ENCODE measurements around the gene MGAT4A. TPM values are rescaled to one million over a fixed set of nuclear protein-coding genes. Genes with fewer than 3 reads are reported as not detected.
A peak's percentile ranks its signal among the peaks of the same experiment; 100 is the strongest.

MGAT4A gene
- total and polyA plus RNA-seq, 2 of the 13 experiments (the other 11 are each of a cell fraction or from before 2014, with no cell fraction given) = 47.2 to 90.9 TPM

DNA sequence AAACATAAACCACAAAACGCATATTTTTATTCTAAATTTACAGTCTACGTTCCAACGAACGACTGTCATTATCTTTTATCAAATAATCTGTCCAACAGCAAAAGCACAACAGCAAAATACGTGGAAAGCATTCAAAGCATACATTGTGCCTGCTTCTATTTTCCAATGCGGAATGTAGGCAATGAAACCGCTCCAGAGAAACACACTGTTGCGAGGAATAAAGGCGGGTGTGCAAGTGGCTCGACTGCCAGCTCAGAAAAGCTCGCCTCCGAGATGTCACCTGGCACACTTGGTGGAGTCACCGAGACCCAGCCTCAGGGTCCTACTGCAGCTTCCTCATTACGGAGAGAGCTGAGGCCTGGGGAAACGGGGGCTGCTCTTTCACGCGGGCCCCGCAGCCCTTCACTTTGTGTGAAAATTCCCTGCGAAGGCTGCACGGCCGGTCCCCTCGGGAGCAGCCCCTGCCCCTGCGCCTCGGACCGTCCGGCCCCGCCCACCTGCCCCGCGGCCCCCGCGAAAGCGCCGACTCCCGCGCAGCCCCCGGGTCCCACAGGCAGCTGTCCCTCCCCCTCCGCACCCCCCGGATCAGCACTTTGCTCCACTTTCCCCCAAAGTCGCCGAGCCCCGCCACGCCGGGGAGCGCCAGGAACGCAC is 752 bp downstream of the MGAT4A start (continued):
- TF ChIP-seq IRX3 (CRISPR knock-in tag; IDR thresholded peaks at IDR 0.05; ENCODE audit: borderline replicate concordance, low read depth) = 0 out of 2 replicates have a peak, but pooled peaks have one; percentile 54
- peak; percentile 36; the same call in 1 of the 2 replicates for TF ChIP-seq ETV5 (CRISPR knock-in tag; IDR thresholded peaks at IDR 0.05; ENCODE audit: borderline replicate concordance)
- no peak for TF ChIP-seq CEBPG (CRISPR knock-in tag; IDR thresholded peaks at IDR 0.05)
- peak; percentile 55; the same call in 1 of the 2 replicates for TF ChIP-seq TARDBP (CRISPR knock-in tag; IDR thresholded peaks at IDR 0.05)
- TF ChIP-seq TAF1 (CRISPR knock-in tag; IDR thresholded peaks at IDR 0.05) = peak; percentile 58
- TF ChIP-seq MYC (CRISPR knock-in tag; IDR thresholded peaks at IDR 0.05; ENCODE audit: borderline replicate concordance) = peak; percentile 37; the same call in 1 of the 2 replicates
- no peak for TF ChIP-seq ZNF296 (CRISPR knock-in tag; conservative IDR thresholded peaks at IDR 0.05)
- TF ChIP-seq AHR (CRISPR knock-in tag; IDR thresholded peaks at IDR 0.05) = 0 out of 2 replicates have a peak, but pooled peaks have one; percentile 48
- TF ChIP-seq ZNF652 (CRISPR knock-in tag; IDR thresholded peaks at IDR 0.05; ENCODE audit: borderline replicate concordance, low read depth) = no peak
- 0 out of 2 replicates have a peak, but pooled peaks have one; percentile 17 for TF ChIP-seq ZNF646 (CRISPR knock-in tag; IDR thresholded peaks at IDR 0.05)
- TF ChIP-seq MTA1 (CRISPR knock-in tag; IDR thresholded peaks at IDR 0.05; ENCODE audit: borderline replicate concordance) = peak; percentile 26; the same call in 1 of the 2 replicates
- 0 out of 2 replicates have a peak, but pooled peaks have one; percentile 58 for TF ChIP-seq ZNF136 (CRISPR knock-in tag; IDR thresholded peaks at IDR 0.05; ENCODE audit: low read depth)
- 0 out of 2 replicates have a peak, but pooled peaks have one; percentile 33 for TF ChIP-seq ZBTB25 (CRISPR knock-in tag; IDR thresholded peaks at IDR 0.05)
- TF ChIP-seq ATF3 (CRISPR knock-in tag; IDR thresholded peaks at IDR 0.05) = no peak
- TF ChIP-seq ZNF451 (CRISPR knock-in tag; IDR thresholded peaks at IDR 0.05) = 0 out of 2 replicates have a peak, but pooled peaks have one; percentile 47
- no peak for TF ChIP-seq SMC3 (IDR thresholded peaks at IDR 0.05; ENCODE audit: low read length)
- TF ChIP-seq ZNF724P (CRISPR knock-in tag; IDR thresholded peaks at IDR 0.05; ENCODE audit: borderline replicate concordance) = 0 out of 2 replicates have a peak, but pooled peaks have one; percentile 64
- no peak for TF ChIP-seq NONO (IDR thresholded peaks at IDR 0.05)
- TF ChIP-seq NONO (CRISPR knock-in tag; conservative IDR thresholded peaks at IDR 0.05) = peak; percentile 34; the same call in 1 of the 2 replicates
- 0 out of 2 replicates have a peak, but pooled peaks have one; percentile 25 for TF ChIP-seq IRF1 (CRISPR knock-in tag; IDR thresholded peaks at IDR 0.05; ENCODE audit: low read depth)
- TF ChIP-seq ZNF644 (CRISPR knock-in tag; IDR thresholded peaks at IDR 0.05; ENCODE audit: low read depth) = 0 out of 2 replicates have a peak, but pooled peaks have one; percentile 12
- no peak for TF ChIP-seq FOXC1 (CRISPR knock-in tag; IDR thresholded peaks at IDR 0.05; ENCODE audit: borderline replicate concordance)
